NT2/D1 (cell line): ENCODE results near the gene HSPA1A.

Experiments
- YY1 ChIP-seq: IDR thresholded peaks from 2 replicates; pipeline ENCODE4 v1.6.1; 2011; ENCODE audit not compliant: insufficient read length, insufficient read depth
- ZNF274 ChIP-seq: IDR thresholded peaks from 2 replicates; pipeline ENCODE4 v1.6.1; 2011; ENCODE audit warnings: mild to moderate bottlenecking, low read depth, low read length

GRCh38 chr6:31836047-31836473, 20.7 kb downstream of the HSPA1A start:
- no peak for TF ChIP-seq ZNF274
- TF ChIP-seq YY1, result no peak
